Activated naive CD8-positive, alpha-beta T cell treated with anti-CD3 and anti-CD28 coated beads, Interleukin-2, amount 50 U/mL, for 16 hours (primary cell): ENCODE results near the gene DHRS12.

Experiments used
- DNase-seq: peaks from one replicate; pipeline ENCODE4 v3.0.0-alpha.2; 2020; ENCODE audit warnings: low read depth, low spot score

The DHRS12 gene

GRCh38 chr13:51761643-51762350, 42.2 kb downstream of the DHRS12 start:
- DNase-seq: no peak

- no peak for DNase-seq
Measured at GRCh38 chr13:51760592-51760991, 43.4 kb downstream of the DHRS12 start.

- no peak for DNase-seq
Measured at GRCh38 chr13:51759240-51759639, 44.7 kb downstream of the DHRS12 start.

GRCh38 chr13:51758691-51759090, 45.3 kb downstream of the DHRS12 start:
- no peak for DNase-seq

GRCh38 chr13:51756651-51757050, 47.3 kb downstream of the DHRS12 start:
- no peak for DNase-seq

GRCh38 chr13:51747438-51748434, 56.2 kb downstream of the DHRS12 start:
- DNase-seq: no peak

- DNase-seq: no peak
Measured at GRCh38 chr13:51746802-51747201, 57.2 kb downstream of the DHRS12 start.

- no peak for DNase-seq
Measured at GRCh38 chr13:51745243-51745642, 58.7 kb downstream of the DHRS12 start.

- no peak for DNase-seq
Measured at GRCh38 chr13:51742611-51743010, 61.4 kb downstream of the DHRS12 start.

GRCh38 chr13:51742031-51742430, 61.9 kb downstream of the DHRS12 start:
- no peak for DNase-seq

GRCh38 chr13:51740698-51741097, 63.3 kb downstream of the DHRS12 start:
- no peak for DNase-seq

- no peak for DNase-seq
Measured at GRCh38 chr13:51739027-51739764, 64.8 kb downstream of the DHRS12 start.

- no peak for DNase-seq
Measured at GRCh38 chr13:51738226-51738905, 65.6 kb downstream of the DHRS12 start.

- no peak for DNase-seq
Measured at GRCh38 chr13:51737609-51738008, 66.4 kb downstream of the DHRS12 start.

GRCh38 chr13:51734786-51735185, 69.2 kb downstream of the DHRS12 start:
- no peak for DNase-seq

- DNase-seq: no peak
Measured at GRCh38 chr13:51733374-51734298, 70.3 kb downstream of the DHRS12 start.

- DNase-seq: no peak
Measured at GRCh38 chr13:51731759-51732158, 72.2 kb downstream of the DHRS12 start.

GRCh38 chr13:51730927-51731326, 73.0 kb downstream of the DHRS12 start:
- no peak for DNase-seq

- DNase-seq: peak; percentile 5
Measured at GRCh38 chr13:51729866-51730553, 74.0 kb downstream of the DHRS12 start.

GRCh38 chr13:51728972-51729371, 75.0 kb downstream of the DHRS12 start:
- no peak for DNase-seq
